Activated T-helper 17 cell treated with anti-CD3 and anti-CD28 coated beads, Interleukin-2, amount 50 U/mL, for 72 hours (primary cell): Measurements from ENCODE around the gene DTX3. TPM values are rescaled to one million over a fixed set of nuclear protein-coding genes. Genes with fewer than 3 reads are reported as not detected.
"Not testable (repeated sequence)": the region's sequence is repeated elsewhere in the genome, so short reads cannot be mapped to it uniquely, and the experiment has no call there.

Source experiments
- ATAC-seq: fragments of 150-1000 bp; cut with Tn5 transposase; replicated peaks from 2 replicates; pipeline ENCODE4 v1.10.0; 2021; ENCODE audit warnings: mild to moderate bottlenecking, moderate library complexity
- H3K27ac Mint-ChIP-seq: one replicate; pipeline ENCODE4 v1.8.0; 2022; ENCODE audit warnings: mixed read lengths
- H3K27me3 Mint-ChIP-seq: one replicate; pipeline ENCODE4 v1.8.0; 2022; ENCODE audit warnings: mixed read lengths
- H3K36me3 Mint-ChIP-seq: one replicate; pipeline ENCODE4 v1.8.0; 2022; ENCODE audit warnings: low read depth, mild to moderate bottlenecking, mixed read lengths
- H3K4me1 Mint-ChIP-seq: one replicate; pipeline ENCODE4 v1.8.0; 2022; ENCODE audit warnings: mixed read lengths
- H3K4me3 Mint-ChIP-seq: one replicate; pipeline ENCODE4 v1.8.0; 2022; ENCODE audit warnings: mild to moderate bottlenecking, mixed read lengths
- H3K9me3 Mint-ChIP-seq: one replicate; pipeline ENCODE4 v1.8.0; 2022; ENCODE audit warnings: mixed read lengths
- total RNA-seq, 2 donors: library from RNA; stranded (reverse); gene quantifications; one replicate each; pipeline ENCODE4 v1.2.3, GENCODE V29; 2022

The DTX3 gene
- total RNA-seq, 2 donors from 2014 or later = 16.7 to 19.5 TPM

DNA sequence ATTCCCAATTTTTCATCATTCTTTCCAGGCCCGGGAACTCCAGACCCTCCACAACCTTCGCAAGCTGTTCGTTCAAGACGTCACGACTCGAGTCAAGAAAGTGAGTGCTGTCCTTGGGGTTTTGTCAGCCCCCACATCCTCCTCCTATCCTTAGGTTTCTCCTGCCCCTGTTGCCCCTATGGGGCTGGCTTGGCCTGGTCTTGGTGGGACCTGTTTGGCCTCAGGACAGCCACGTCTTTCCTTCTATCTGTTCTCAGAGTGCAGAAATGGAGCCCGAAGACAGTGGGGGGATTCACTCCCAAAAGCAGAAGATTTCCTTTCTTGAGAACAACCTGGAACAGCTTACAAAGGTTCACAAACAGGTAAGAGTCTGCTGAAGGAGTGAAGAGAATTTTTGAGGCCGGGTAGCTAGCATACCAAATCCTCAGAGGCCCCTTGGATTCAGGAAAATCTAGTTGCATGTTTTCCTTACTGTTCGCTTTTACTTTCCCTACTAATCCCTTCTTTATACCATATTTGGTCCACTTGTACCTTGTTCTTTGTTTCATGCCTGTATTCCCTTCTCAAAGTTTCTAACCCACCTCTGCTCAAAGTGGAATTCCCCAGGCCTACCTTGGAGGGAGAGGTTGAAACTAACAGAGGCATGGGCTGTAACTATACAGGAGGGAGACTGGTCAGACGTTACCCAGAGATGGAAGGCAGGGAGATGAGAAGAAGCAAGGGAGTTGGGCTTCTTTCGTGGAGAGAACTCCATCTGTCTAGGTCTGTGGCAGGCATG is 26.5 kb upstream of the DTX3 start:
- peaks cover 2% of the 10 kb centered on the region for H3K4me1 Mint-ChIP-seq
- no peaks in the 10 kb centered on the region for H3K36me3 Mint-ChIP-seq
- no peaks in the 10 kb centered on the region for H3K9me3 Mint-ChIP-seq
- H3K27ac Mint-ChIP-seq = no peak overlapping the region
- H3K27me3 Mint-ChIP-seq = peaks cover 2% of the 10 kb centered on the region
- no peak for ATAC-seq
- no peak overlapping the region for H3K4me3 Mint-ChIP-seq

DNA sequence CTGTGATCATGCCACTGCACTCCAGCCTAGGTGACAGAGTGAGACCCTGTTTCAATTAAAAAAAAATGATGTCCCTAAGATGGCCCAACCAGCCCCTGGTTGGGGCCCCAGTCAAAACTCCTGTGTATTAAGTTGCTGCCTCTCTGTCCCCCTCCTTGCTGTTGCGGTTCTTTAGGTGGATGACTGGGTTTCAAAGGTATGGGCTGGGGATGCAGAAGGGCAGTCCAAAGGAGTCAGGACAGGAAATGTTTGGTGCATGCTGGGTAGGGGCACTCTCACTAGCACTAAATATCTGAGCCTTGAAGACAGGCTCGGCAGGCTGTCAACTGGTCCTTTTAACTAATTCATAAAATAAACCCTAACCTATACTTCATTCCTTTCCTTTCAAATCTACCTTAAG is 25.6 kb upstream of the DTX3 start:
- peaks cover 6% of the 10 kb centered on the region for H3K4me1 Mint-ChIP-seq
- no peak overlapping the region for H3K27ac Mint-ChIP-seq
- no peaks in the 10 kb centered on the region for H3K9me3 Mint-ChIP-seq
- H3K36me3 Mint-ChIP-seq = no peaks in the 10 kb centered on the region
- H3K4me3 Mint-ChIP-seq = no peak overlapping the region
- no peak for ATAC-seq
- peaks cover 4% of the 10 kb centered on the region for H3K27me3 Mint-ChIP-seq

DNA sequence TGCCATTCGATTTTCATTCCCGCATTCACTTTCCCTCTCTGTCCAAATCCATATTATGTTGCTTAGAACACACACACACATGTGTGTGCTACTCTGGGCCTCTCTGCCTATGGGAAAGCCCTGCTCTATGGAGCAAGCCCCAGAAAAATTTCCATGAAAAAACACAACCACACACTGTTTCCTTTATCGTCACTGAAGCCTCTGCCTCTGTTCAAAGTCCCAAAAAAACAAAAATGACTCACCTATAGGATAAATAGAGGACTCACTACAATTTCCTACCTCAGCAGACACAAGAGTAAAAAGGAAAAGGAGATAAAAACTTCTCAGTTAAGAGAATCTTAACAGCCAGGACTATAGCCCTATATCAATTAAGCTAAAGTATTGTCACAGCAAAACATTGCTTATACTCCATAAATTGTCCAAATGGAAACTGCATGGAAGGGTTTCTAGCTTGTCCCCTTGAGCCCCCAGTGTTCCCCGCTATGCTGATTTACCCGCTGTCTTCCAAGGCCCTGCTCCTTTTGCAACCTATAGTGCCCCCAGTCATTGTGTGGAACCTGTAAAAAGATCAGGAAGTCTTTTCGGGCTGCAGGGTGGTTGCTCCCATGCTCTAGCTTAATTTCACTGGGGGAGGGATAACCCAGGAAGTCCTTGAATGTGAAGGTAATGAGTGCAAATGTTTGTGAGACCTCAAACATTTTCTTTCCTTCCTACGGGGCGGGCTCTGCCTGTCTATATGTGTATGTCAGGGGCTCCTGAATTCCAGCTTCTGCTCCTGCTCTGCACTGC is 24.8 kb upstream of the DTX3 start:
- Mint-ChIP-seq H3K27me3 (peaks cover 4% of the 10 kb centered on the region), H3K4me3 (no peak overlapping the region), H3K4me1 (peaks cover 6% of the 10 kb centered on the region), H3K27ac (peak overlapping the region; percentile 41), H3K36me3 (no peaks in the 10 kb centered on the region), H3K9me3 (no peaks in the 10 kb centered on the region)
- no peak for ATAC-seq

DNA sequence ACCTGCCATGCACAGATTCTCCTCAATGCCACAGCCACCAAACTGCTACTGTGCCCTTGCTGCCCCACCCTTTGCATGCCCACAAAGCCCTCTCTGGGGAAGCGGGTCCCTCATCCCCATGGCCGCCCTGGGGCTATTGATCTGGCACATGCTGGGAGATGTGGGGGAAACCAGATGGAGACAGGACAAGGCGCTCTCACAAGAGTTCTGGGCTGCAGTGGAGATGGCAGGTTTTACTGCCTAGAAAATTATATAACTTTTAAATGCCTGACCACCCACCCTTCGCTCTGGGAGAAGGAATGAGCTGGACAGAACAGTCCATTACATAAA is 24.2 kb upstream of the DTX3 start:
- Mint-ChIP-seq H3K9me3 (no peaks in the 10 kb centered on the region), H3K4me1 (peaks cover 6% of the 10 kb centered on the region), H3K27me3 (peaks cover 4% of the 10 kb centered on the region), H3K4me3 (no peak overlapping the region), H3K27ac (no peak overlapping the region), H3K36me3 (no peaks in the 10 kb centered on the region)
- no peak for ATAC-seq

DNA sequence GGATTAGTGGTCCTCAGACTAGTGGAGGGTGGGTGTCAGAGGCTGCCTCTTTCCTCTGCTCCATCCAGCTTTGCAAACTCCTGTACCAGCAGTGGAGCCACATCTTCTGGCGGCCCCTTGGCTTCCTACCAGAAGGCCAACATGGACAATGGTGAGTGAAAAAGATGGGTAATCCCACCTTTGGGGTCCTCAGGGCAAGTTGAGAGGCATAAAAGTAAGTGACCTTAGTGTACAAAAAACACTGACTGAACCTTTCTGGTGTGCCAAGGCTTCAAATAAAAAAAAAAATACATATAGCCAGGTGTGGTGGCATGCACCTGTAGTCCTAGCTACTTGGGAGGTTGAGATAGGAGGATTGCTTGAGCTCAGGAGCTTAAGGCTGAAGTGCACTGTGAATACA is 22.8 kb upstream of the DTX3 start:
- H3K36me3 Mint-ChIP-seq = no peaks in the 10 kb centered on the region
- peaks cover 4% of the 10 kb centered on the region for H3K27me3 Mint-ChIP-seq
- ATAC-seq = no peak
- H3K4me1 Mint-ChIP-seq = peaks cover 6% of the 10 kb centered on the region
- H3K27ac Mint-ChIP-seq = no peak overlapping the region
- H3K4me3 Mint-ChIP-seq = no peak overlapping the region
- no peaks in the 10 kb centered on the region for H3K9me3 Mint-ChIP-seq

DNA sequence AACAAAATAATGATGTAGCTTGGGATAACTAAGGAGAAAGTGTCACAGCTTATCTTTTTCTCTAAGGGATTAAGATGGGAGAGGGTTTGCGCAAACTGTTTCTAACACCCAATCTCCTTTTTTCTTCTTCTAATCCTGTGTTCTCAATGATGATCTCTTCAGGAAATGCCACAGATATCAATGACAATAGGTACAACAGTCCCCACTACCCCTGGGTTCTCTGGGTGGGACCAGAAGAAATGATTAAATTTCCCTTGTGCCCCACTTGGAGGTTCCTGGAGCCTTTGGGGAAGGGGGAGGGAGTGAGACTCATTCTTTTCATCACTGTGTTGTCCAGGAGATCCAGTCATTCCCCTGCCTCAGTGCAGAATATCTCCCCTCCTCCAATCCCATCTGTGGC is 22.2 kb upstream of the DTX3 start:
- ATAC-seq = no peak
- Mint-ChIP-seq H3K27me3 (peaks cover 4% of the 10 kb centered on the region), H3K27ac (no peak overlapping the region), H3K36me3 (no peaks in the 10 kb centered on the region), H3K4me3 (no peak overlapping the region), H3K4me1 (peaks cover 6% of the 10 kb centered on the region), H3K9me3 (no peaks in the 10 kb centered on the region)

DNA sequence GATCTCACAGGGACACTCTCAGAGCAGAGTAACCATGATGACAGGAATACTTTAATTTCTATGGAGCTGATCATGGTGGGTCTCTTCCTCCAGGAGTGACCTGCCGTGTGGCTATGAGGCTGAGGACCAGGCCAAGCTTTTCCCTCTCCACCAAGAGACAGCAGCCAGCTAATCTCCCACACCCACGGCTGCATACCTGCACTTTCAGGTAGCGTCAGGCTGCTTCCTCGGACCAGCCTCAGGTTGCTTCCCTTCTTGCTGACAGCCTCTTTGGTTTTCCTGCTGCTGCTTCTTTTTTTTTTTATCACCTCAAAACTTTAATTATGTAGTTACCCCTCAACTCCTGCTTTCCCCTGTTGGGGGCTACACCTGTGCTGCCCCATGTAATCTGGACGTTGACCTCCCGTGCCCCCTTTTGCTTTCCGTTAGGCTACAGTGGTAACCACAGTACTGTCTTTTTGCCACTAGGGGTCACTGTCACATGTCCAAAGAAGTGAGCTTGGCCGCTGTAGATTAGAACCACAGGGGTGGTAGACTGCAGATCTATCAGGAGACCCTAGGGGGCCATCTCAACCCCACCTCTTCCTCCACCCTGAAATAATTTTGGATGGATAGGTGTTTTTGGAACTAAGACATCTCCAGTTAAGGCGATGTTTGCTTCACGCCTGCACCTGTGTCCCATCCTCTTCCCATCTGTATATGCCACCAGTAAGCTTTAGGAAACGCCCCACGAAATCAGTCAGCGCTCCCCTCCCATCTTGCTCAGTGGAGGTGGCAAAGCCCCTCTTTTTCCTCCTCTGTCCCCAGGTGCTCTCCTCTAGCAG is 21.4 kb upstream of the DTX3 start:
- Mint-ChIP-seq H3K9me3 (no peaks in the 10 kb centered on the region), H3K4me1 (peaks cover 6% of the 10 kb centered on the region), H3K27ac (no peak overlapping the region), H3K36me3 (no peaks in the 10 kb centered on the region), H3K4me3 (no peak overlapping the region), H3K27me3 (peaks cover 4% of the 10 kb centered on the region)
- ATAC-seq = peak; percentile 98

DNA sequence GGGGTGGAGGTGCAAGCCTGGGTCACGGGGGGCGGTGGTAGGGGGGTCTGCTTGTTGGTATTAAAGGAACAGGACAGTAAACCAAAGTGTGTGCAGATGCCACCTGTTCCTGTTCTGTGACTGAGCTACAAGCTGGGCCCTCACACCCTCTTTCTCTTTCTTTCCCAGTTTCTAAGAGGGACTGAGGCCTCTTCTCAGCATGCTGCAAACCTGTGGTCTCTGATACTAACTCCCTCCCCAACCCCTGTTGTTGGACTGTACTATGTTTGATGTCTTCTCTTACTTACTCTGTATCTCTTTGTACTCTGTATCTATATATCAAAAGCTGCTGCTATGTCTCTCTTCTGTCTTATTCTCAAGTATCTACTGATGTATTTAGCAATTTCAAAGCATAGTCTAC is 20.6 kb upstream of the DTX3 start:
- Mint-ChIP-seq H3K27me3 (peaks cover 4% of the 10 kb centered on the region), H3K4me1 (peaks cover 6% of the 10 kb centered on the region), H3K4me3 (no peak overlapping the region), H3K27ac (no peak overlapping the region), H3K9me3 (no peaks in the 10 kb centered on the region), H3K36me3 (no peaks in the 10 kb centered on the region)
- no peak for ATAC-seq

DNA sequence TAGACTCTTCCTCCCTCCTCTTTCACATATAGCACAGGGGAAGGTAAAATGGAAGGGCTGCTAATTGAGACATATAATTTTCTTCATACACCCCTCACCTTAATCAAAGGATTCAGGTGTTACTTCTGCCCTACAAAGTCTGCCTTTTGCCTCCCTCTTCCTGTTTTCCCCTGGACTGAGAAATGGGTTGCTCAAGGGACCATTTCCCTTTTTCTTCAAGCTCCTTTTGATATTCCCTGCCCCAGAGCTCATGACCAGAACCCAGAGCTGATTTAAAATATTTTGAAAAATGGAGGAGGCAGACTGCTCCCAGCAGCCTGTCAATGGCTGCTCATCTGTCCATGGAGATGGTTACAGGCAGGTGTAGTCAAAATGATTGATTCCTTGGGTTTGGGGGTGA is 19.9 kb upstream of the DTX3 start:
- ATAC-seq = no peak
- Mint-ChIP-seq H3K4me1 (peaks cover 6% of the 10 kb centered on the region), H3K27me3 (peaks cover 4% of the 10 kb centered on the region), H3K36me3 (no peaks in the 10 kb centered on the region), H3K9me3 (no peaks in the 10 kb centered on the region), H3K27ac (no peak overlapping the region), H3K4me3 (no peak overlapping the region)

DNA sequence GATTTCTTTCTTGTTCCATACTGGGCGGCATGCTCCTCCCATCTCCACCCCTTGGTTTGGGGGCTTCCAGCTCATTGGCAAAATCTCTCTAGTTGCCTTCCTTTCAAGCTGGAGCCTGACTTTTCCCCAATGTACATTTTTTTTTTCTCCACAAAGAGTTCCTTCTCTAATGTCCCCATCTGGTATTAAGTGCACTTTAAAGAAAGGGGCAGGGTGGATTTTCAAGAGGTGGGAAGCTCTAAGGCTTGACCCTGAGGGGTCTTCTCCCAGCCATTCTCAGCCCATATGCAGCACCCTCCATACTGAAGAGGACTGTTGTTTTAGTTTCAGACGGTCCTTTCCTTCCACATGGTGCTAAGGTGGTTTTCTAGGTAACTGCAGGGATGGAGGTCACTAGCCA is 19.5 kb upstream of the DTX3 start:
- Mint-ChIP-seq H3K4me3 (no peak overlapping the region), H3K4me1 (peaks cover 6% of the 10 kb centered on the region), H3K27me3 (peaks cover 4% of the 10 kb centered on the region), H3K36me3 (no peaks in the 10 kb centered on the region), H3K9me3 (no peaks in the 10 kb centered on the region), H3K27ac (no peak overlapping the region)
- ATAC-seq = no peak

DNA sequence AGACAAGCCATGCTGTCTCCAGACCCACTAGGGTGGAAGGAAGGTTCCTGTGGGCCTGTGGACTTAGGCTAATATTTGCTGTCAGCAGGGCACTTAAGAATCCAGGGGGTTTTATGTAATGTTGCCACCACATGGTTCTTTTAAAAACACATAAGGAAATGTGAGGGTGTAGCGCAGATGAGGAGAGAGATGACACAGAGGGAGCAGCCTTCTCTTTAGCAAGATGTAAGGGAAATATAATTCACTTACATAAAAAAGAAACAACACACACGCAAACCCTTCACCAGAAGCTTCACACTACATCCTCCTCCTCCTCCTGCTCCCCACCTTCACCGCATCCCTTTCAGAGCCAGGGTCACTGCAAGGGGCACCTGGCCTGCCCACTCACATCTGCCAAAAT is 18.5 kb upstream of the DTX3 start:
- H3K4me3 Mint-ChIP-seq = no peak overlapping the region
- H3K27me3 Mint-ChIP-seq = peaks cover 4% of the 10 kb centered on the region
- H3K9me3 Mint-ChIP-seq = no peaks in the 10 kb centered on the region
- H3K4me1 Mint-ChIP-seq = peaks cover 12% of the 10 kb centered on the region
- ATAC-seq = no peak
- H3K27ac Mint-ChIP-seq = no peak overlapping the region
- H3K36me3 Mint-ChIP-seq = no peaks in the 10 kb centered on the region

DNA sequence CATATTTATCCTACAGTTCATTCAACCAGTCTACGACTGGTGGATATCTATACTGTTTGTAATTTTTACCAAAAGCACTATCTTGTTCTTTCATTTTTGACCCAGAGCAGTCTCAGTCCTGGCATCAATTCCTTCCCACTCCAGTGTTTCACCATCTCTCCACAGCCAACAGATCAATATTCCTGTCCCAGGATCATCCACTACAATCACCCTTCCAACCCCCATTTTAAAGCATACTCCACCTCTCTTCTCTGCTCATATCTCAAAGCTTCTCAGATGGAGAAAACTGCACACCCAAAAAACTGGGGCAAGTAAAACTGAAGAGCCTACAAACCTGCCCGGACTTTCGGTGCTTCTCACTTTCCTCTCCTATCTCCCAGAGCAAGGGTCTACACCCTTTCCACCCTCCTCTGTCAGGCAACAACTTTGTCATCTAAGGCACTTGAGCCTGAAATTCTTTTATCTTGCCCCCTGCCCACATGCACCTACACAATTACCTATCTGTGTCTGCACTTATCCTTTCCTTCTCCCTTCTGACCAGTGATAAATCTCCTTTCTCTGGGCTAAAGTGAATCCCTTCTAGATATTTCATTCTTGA is 17.7 kb upstream of the DTX3 start:
- Mint-ChIP-seq H3K27me3 (peaks cover 4% of the 10 kb centered on the region), H3K4me3 (no peak overlapping the region), H3K9me3 (no peaks in the 10 kb centered on the region), H3K36me3 (no peaks in the 10 kb centered on the region), H3K4me1 (peaks cover 16% of the 10 kb centered on the region), H3K27ac (no peak overlapping the region)
- no peak for ATAC-seq

DNA sequence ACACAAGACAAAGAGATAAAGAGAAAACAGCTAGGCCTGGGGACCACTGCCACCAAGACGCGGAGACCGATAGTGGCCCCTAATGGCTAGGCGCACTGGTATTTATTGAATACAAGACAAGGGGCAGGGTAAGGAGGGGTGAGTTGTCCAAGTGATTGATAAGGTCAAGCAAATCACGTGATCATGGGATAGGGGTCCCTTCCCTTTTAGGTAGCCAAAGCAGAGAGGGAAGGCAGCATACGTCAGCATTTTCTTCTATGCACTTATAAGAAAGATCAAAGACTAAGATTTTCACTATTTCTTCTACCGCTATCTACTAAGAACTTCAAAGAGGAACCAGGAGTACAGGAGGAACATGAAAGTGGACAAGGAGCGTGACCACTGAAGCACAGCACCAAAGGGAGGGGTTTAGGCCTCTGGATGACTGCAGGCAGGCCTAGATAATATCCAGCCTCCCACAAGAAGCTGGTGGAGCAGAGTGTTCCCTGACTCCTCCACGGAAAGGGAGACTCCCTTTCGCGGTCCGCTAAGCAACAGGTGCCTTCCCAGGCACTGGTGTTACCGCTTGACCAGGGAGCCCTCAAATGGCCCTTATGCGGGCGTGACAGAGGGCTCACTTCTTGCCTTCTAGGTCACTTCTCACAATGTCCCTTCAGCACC is 15.5 kb upstream of the DTX3 start:
- not testable (repeated sequence) for H3K9me3 Mint-ChIP-seq, H3K36me3 Mint-ChIP-seq, H3K4me3 Mint-ChIP-seq, ATAC-seq, H3K27ac Mint-ChIP-seq, H3K27me3 Mint-ChIP-seq
- H3K4me1 Mint-ChIP-seq = peaks cover 20% of the 10 kb centered on the region

DNA sequence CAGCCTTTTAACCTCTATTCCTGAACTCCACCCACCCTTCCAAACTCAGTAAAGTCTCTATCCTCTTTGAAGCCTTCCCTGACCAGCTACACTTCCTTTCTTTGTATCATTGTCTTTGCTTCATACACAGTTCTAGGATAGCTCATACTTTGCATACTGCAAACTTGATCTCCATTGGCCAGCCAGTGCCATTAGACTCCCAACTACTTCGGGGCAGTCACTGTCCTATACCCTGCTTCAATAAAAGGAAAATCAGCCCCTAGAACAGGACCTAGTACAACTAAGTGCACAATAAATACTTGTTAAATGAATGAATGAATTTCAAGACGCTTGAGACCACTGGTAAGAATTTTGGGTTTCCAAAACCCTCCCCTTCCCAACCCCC is 14.2 kb upstream of the DTX3 start:
- ATAC-seq = no peak
- Mint-ChIP-seq H3K27me3 (no peaks in the 10 kb centered on the region), H3K27ac (peak overlapping the region; percentile 74), H3K4me3 (peak overlapping the region; percentile 81), H3K4me1 (peaks cover 20% of the 10 kb centered on the region), H3K36me3 (peaks cover 16% of the 10 kb centered on the region), H3K9me3 (no peaks in the 10 kb centered on the region)
